HEK293 (cell line): Measurements from ENCODE around the gene TNFRSF17.

Experiments used
- CTCF ChIA-PET: fragments of 350-600 bp; formaldehyde crosslinking; extraction: SDS; loops from one replicate; lab custom pipeline; 2021; ENCODE audit warnings: antibody characterized with exemption; lab: Yijun Ruan, JAX
- POLR2A ChIA-PET: fragments of 300-600 bp; formaldehyde crosslinking; extraction: SDS; loops from one replicate; lab custom pipeline; 2020; ENCODE audit warnings: antibody characterized with exemption, inconsistent platforms; lab: Yijun Ruan, JAX
- H3K27ac ChIP-seq: fragments of 200-500 bp; sonication (Bioruptor generic); 2 replicates; pipeline ENCODE4 v1.5.1; 2014; ENCODE audit warnings: low read depth, low read length, control low read depth, inconsistent platforms; ENCODE audit errors: extremely low read depth
- H3K36me3 ChIP-seq, 2 experiments: fragments of 200-500 bp in 1 of 2; sonication (Bioruptor generic) in 1 of 2; 1 replicate in 1 of 2; 2 replicates in 1 of 2; pipeline ENCODE4 v1.5.1; 2014 to 2017; ENCODE audit warnings: inconsistent platforms in 2 of 2, low read length in 2 of 2; ENCODE audit not compliant: control insufficient read depth in 2 of 2, insufficient read depth in 1 of 2
- H3K4me1 ChIP-seq: fragments of 200-500 bp; sonication (Bioruptor generic); 2 replicates; pipeline ENCODE4 v1.5.1; 2014; ENCODE audit warnings: mild to moderate bottlenecking, low read length, inconsistent platforms; ENCODE audit not compliant: control insufficient read depth, insufficient read depth
- H3K4me3 ChIP-seq: 2 replicates; pipeline ENCODE4 v1.5.1; 2011; ENCODE audit warnings: low read depth, mild to moderate bottlenecking, control low read depth, low read length, moderate library complexity
- H3K9me3 ChIP-seq: fragments of 200-500 bp; sonication (Bioruptor generic); 2 replicates; pipeline ENCODE4 v1.5.1; 2014; ENCODE audit warnings: low read depth, low read length, inconsistent platforms; ENCODE audit not compliant: control insufficient read depth, insufficient read depth
- BCL11A ChIP-seq: fragments of 450-650 bp; formaldehyde crosslinking; IDR thresholded peaks from 2 replicates; pipeline ENCODE4 v1.5.1; 2016; ENCODE audit warnings: low read depth, missing biosample characterization, missing genetic modification characterization
- GFI1B ChIP-seq: fragments of 450-650 bp; formaldehyde crosslinking; IDR thresholded peaks from 2 replicates; pipeline ENCODE4 v1.5.1; 2016; ENCODE audit warnings: missing biosample characterization, missing genetic modification characterization
- YY2 ChIP-seq: fragments of 450-650 bp; formaldehyde crosslinking; IDR thresholded peaks from 2 replicates; pipeline ENCODE4 v1.5.1; 2016; ENCODE audit warnings: missing biosample characterization, missing genetic modification characterization
- ZBTB7A ChIP-seq: fragments of 450-650 bp; formaldehyde crosslinking; IDR thresholded peaks from 2 replicates; pipeline ENCODE4 v1.5.1; 2016; ENCODE audit warnings: low read depth, missing biosample characterization, missing genetic modification characterization
- ZEB2 ChIP-seq: fragments of 450-650 bp; formaldehyde crosslinking; IDR thresholded peaks from 2 replicates; pipeline ENCODE4 v1.5.1; 2016; ENCODE audit warnings: missing biosample characterization, missing genetic modification characterization
- ZNF266 ChIP-seq: fragments of 450-650 bp; formaldehyde crosslinking; IDR thresholded peaks from 2 replicates; pipeline ENCODE4 v1.5.1; 2016; ENCODE audit warnings: missing biosample characterization, missing genetic modification characterization, low read depth
- ZNF292 ChIP-seq: fragments of 450-650 bp; formaldehyde crosslinking; IDR thresholded peaks from 2 replicates; pipeline ENCODE4 v1.5.1; 2016; ENCODE audit warnings: low read depth, missing biosample characterization, missing genetic modification characterization, borderline replicate concordance
- ZNF350 ChIP-seq: fragments of 450-650 bp; formaldehyde crosslinking; IDR thresholded peaks from 2 replicates; pipeline ENCODE4 v1.5.0; 2017; ENCODE audit warnings: missing biosample characterization, mild to moderate bottlenecking, missing genetic modification characterization
- ZNF354C ChIP-seq: fragments of 450-650 bp; formaldehyde crosslinking; IDR thresholded peaks from 2 replicates; pipeline ENCODE4 v1.5.1; 2016; ENCODE audit warnings: missing biosample characterization, missing genetic modification characterization, low read depth, borderline replicate concordance
- ZNF560 ChIP-seq: fragments of 450-650 bp; formaldehyde crosslinking; IDR thresholded peaks from 2 replicates; pipeline ENCODE4 v1.5.1; 2017; ENCODE audit warnings: missing biosample characterization, missing genetic modification characterization, borderline replicate concordance
- ZNF571 ChIP-seq: fragments of 450-650 bp; formaldehyde crosslinking; IDR thresholded peaks from 2 replicates; pipeline ENCODE4 v1.5.0; 2017; ENCODE audit warnings: missing biosample characterization, missing genetic modification characterization
- ZNF600 ChIP-seq: fragments of 450-650 bp; formaldehyde crosslinking; IDR thresholded peaks from 2 replicates; pipeline ENCODE4 v1.5.1; 2016; ENCODE audit warnings: missing biosample characterization, missing genetic modification characterization
- ZNF624 ChIP-seq: fragments of 450-650 bp; formaldehyde crosslinking; IDR thresholded peaks from 2 replicates; pipeline ENCODE4 v1.5.1; 2017; ENCODE audit warnings: missing biosample characterization, missing genetic modification characterization
- ZNF658 ChIP-seq: fragments of 450-650 bp; formaldehyde crosslinking; IDR thresholded peaks from 2 replicates; pipeline ENCODE4; 2016; ENCODE audit warnings: missing biosample characterization, missing genetic modification characterization
- ZSCAN16 ChIP-seq: fragments of 450-650 bp; formaldehyde crosslinking; IDR thresholded peaks from 2 replicates; pipeline ENCODE4 v1.5.1; 2016; ENCODE audit warnings: missing biosample characterization, missing genetic modification characterization
- TF ChIP-seq, protein P1 (sequence below): fragments of 450-650 bp; formaldehyde crosslinking; IDR thresholded peaks from 2 replicates; pipeline ENCODE4 v1.5.1; 2016; ENCODE audit warnings: missing biosample characterization, missing genetic modification characterization
- TF ChIP-seq, protein P2 (sequence below): fragments of 450-650 bp; formaldehyde crosslinking; IDR thresholded peaks from 2 replicates; pipeline ENCODE4 v1.5.1; 2016; ENCODE audit warnings: missing biosample characterization, missing genetic modification characterization
- TF ChIP-seq, protein P3 (sequence below): fragments of 450-650 bp; formaldehyde crosslinking; IDR thresholded peaks from 2 replicates; pipeline ENCODE4 v1.5.1; 2016; ENCODE audit warnings: missing biosample characterization, missing genetic modification characterization
- TF ChIP-seq, protein P4 (sequence below): fragments of 450-650 bp; formaldehyde crosslinking; IDR thresholded peaks from 2 replicates; pipeline ENCODE4 v1.5.1; 2016; ENCODE audit warnings: missing biosample characterization, missing genetic modification characterization
- TF ChIP-seq, protein P5 (sequence below): fragments of 450-650 bp; formaldehyde crosslinking; IDR thresholded peaks from 2 replicates; pipeline ENCODE4 v1.5.1; 2017; ENCODE audit warnings: missing biosample characterization, missing genetic modification characterization
- TF ChIP-seq, protein P6 (sequence below): fragments of 450-650 bp; formaldehyde crosslinking; IDR thresholded peaks from 2 replicates; pipeline ENCODE4 v1.5.1; 2016; ENCODE audit warnings: missing biosample characterization, missing genetic modification characterization

The TNFRSF17 gene

DNA sequence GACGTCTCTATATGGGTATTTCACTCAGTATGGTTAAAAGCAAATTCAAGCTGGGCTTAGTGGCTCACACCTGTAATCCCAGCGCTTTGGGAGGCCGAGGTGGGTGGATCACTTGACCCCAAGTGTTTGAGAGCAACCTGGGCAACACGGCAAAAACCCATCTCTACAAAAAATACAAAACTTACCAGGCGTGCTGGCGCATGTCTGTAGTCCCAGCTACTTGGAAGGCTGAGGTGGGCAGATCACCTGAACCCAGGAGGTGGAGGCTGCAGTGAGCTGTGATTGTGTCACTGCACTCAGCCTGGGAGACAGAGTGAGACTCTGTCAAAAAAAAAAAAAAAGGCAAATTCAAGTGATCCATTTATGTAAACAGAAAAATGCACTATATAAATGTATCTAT lies 1.3 kb upstream of the TNFRSF17 start:
- Histone ChIP-seq H3K4me1 (no peaks in the 10 kb centered on the region), H3K4me3 (no peak overlapping the region), H3K36me3 (no peaks in the 10 kb centered on the region), H3K27ac (no peak overlapping the region), H3K9me3 (no peaks in the 10 kb centered on the region)
- CTCF ChIA-PET = interaction anchor here (1.6 kb wide), 1 partner anchor 104 kb away, joined by 6 read pairs; no protein-coding TSS in a partner anchor
- POLR2A ChIA-PET = interaction anchor here (0.6 kb wide), 1 partner anchor 23 kb away, joined by 3 read pairs; no protein-coding TSS in a partner anchor
- TF ChIP-seq ZNF600 (tag by site-specific recombination) (no peak), ZNF354C (tag by site-specific recombination) (no peak), ZBTB7A (tag by site-specific recombination) (no peak), ZNF624 (tag by site-specific recombination) (no peak), ZNF266 (tag by site-specific recombination) (no peak), YY2 (tag by site-specific recombination) (no peak), ZNF571 (tag by site-specific recombination) (no peak), BCL11A (tag by site-specific recombination) (no peak), ZEB2 (tag by site-specific recombination) (no peak), GFI1B (tag by site-specific recombination) (no peak), ZNF560 (tag by site-specific recombination) (no peak)
- TF ChIP-seq, protein P1, sequence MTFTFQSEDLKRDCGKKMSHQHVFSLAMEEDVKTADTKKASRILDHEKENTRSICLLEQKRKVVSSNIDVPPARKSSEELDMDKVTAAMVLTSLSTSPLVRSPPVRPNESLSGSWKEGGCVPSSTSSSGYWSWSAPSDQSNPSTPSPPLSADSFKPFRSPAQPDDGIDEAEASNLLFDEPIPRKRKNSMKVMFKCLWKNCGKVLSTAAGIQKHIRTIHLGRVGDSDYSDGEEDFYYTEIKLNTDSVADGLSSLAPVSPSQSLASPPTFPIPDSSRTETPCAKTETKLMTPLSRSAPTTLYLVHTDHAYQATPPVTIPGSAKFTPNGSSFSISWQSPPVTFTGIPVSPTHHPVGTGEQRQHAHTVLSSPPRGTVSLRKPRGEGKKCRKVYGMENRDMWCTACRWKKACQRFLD (tag by site-specific recombination) = no peak
- TF ChIP-seq, protein P2, sequence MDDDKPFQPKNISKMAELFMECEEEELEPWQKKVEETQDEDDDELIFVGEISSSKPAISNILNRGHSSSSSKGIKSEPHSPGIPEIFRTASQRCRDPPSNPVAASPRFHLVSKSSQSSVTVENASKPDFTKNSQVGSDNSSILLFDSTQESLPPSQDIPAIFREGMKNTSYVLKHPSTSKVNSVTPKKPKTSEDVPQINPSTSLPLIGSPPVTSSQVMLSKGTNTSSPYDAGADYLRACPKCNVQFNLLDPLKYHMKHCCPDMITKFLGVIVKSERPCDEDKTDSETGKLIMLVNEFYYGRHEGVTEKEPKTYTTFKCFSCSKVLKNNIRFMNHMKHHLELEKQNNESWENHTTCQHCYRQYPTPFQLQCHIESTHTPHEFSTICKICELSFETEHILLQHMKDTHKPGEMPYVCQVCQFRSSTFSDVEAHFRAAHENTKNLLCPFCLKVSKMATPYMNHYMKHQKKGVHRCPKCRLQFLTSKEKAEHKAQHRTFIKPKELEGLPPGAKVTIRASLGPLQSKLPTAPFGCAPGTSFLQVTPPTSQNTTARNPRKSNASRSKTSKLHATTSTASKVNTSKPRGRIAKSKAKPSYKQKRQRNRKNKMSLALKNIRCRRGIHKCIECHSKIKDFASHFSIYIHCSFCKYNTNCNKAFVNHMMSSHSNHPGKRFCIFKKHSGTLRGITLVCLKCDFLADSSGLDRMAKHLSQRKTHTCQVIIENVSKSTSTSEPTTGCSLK (tag by site-specific recombination) = no peak

DNA sequence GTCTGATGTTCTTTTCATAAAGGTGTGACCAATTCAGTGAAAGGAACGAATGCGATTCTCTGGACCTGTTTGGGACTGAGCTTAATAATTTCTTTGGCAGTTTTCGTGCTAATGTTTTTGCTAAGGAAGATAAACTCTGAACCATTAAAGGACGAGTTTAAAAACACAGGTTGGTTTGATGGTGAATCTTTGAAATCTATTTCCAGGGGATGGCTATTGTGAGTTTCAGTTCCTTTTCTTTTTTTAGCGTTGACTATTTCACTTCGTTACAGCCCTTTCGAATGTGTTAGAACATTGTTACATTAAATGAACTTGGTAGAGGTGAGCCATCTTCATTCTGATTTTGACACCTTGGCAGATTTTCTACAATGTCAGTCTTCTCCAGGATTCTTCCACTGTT lies 1.2 kb downstream of the TNFRSF17 start:
- Histone ChIP-seq H3K4me1 (no peaks in the 10 kb centered on the region), H3K27ac (no peak overlapping the region), H3K9me3 (no peaks in the 10 kb centered on the region), H3K4me3 (no peak overlapping the region), H3K36me3 (no peaks in the 10 kb centered on the region)
- TF ChIP-seq ZSCAN16 (tag by site-specific recombination) (no peak), ZNF350 (tag by site-specific recombination) (no peak), ZNF292 (tag by site-specific recombination) (no peak), ZNF658 (tag by site-specific recombination) (no peak)
- TF ChIP-seq, protein P3, sequence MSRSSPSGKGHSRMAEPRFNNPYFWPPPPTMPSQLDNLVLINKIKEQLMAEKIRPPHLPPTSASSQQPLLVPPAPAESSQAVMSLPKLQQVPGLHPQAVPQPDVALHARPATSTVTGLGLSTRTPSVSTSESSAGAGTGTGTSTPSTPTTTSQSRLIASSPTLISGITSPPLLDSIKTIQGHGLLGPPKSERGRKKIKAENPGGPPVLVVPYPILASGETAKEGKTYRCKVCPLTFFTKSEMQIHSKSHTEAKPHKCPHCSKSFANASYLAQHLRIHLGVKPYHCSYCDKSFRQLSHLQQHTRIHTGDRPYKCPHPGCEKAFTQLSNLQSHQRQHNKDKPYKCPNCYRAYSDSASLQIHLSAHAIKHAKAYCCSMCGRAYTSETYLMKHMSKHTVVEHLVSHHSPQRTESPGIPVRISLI = no peak
- TF ChIP-seq, protein P4, sequence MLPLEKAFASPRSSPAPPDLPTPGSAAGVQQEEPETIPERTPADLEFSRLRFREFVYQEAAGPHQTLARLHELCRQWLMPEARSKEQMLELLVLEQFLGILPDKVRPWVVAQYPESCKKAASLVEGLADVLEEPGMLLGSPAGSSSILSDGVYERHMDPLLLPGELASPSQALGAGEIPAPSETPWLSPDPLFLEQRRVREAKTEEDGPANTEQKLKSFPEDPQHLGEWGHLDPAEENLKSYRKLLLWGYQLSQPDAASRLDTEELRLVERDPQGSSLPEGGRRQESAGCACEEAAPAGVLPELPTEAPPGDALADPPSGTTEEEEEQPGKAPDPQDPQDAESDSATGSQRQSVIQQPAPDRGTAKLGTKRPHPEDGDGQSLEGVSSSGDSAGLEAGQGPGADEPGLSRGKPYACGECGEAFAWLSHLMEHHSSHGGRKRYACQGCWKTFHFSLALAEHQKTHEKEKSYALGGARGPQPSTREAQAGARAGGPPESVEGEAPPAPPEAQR (tag by site-specific recombination) = no peak
- TF ChIP-seq, protein P5, sequence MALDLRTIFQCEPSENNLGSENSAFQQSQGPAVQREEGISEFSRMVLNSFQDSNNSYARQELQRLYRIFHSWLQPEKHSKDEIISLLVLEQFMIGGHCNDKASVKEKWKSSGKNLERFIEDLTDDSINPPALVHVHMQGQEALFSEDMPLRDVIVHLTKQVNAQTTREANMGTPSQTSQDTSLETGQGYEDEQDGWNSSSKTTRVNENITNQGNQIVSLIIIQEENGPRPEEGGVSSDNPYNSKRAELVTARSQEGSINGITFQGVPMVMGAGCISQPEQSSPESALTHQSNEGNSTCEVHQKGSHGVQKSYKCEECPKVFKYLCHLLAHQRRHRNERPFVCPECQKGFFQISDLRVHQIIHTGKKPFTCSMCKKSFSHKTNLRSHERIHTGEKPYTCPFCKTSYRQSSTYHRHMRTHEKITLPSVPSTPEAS = no peak
- TF ChIP-seq, protein P6, sequence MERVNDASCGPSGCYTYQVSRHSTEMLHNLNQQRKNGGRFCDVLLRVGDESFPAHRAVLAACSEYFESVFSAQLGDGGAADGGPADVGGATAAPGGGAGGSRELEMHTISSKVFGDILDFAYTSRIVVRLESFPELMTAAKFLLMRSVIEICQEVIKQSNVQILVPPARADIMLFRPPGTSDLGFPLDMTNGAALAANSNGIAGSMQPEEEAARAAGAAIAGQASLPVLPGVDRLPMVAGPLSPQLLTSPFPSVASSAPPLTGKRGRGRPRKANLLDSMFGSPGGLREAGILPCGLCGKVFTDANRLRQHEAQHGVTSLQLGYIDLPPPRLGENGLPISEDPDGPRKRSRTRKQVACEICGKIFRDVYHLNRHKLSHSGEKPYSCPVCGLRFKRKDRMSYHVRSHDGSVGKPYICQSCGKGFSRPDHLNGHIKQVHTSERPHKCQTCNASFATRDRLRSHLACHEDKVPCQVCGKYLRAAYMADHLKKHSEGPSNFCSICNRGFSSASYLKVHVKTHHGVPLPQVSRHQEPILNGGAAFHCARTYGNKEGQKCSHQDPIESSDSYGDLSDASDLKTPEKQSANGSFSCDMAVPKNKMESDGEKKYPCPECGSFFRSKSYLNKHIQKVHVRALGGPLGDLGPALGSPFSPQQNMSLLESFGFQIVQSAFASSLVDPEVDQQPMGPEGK (tag by site-specific recombination) = no peak
- ChIA-PET POLR2A (interaction anchor here (1.1 kb wide), 1 partner anchor 11 kb away, joined by 4 read pairs; the partner anchor contains the start of gene SNX29), CTCF (interaction anchor here (0.6 kb wide), 1 partner anchor 181 kb away, joined by 3 read pairs; no protein-coding TSS in a partner anchor)
